ENCODE data around the gene C16orf86.

C16orf86 gene

DNA sequence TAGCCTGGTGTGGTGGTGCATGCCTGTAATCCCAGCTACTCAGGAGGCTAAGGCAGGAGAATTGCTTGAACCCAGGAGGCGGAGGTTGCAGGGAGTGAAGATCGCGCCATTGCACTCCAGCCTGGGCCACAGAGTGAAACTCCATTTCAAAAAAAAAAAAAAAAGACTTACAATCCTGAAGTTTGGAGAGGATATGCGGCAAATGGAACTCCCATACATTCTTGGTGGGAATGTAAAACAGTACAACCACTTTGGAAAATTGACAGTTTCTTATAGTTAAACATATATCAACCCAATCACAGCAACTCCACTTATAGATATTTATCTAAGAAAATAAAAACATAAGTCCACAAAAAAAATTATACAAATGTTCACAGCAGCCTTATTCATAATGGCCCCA, 40.6 kb downstream of the C16orf86 start:
- no peaks in the 10 kb centered on the region for H3K4me1 ChIP-seq (ENCODE audit: low read length)
- no peaks in the 10 kb centered on the region for H3F3A ChIP-seq (ENCODE audit: insufficient read depth, low read length)
- no peak overlapping the region for H3K9ac ChIP-seq (ENCODE audit: low read length)
- H3K36me3 ChIP-seq (replicated peaks; ENCODE audit: insufficient read depth, low read length), result no peaks in the 10 kb centered on the region; the same call in 1 of the 2 replicates
- no peak overlapping the region for H2AFZ ChIP-seq (ENCODE audit: low read length)
- H3K9me3 ChIP-seq (replicated peaks; ENCODE audit: insufficient read depth, low read length), result no peaks in the 10 kb centered on the region
- TF ChIP-seq EZH2phosphoT487 (IDR thresholded peaks at IDR 0.05; ENCODE audit: low read length) (no peak), EZH2 (optimal IDR thresholded peaks at IDR 0.05; ENCODE audit: low read depth, low read length) (no peak)
- TF ChIP-seq, protein P1, sequence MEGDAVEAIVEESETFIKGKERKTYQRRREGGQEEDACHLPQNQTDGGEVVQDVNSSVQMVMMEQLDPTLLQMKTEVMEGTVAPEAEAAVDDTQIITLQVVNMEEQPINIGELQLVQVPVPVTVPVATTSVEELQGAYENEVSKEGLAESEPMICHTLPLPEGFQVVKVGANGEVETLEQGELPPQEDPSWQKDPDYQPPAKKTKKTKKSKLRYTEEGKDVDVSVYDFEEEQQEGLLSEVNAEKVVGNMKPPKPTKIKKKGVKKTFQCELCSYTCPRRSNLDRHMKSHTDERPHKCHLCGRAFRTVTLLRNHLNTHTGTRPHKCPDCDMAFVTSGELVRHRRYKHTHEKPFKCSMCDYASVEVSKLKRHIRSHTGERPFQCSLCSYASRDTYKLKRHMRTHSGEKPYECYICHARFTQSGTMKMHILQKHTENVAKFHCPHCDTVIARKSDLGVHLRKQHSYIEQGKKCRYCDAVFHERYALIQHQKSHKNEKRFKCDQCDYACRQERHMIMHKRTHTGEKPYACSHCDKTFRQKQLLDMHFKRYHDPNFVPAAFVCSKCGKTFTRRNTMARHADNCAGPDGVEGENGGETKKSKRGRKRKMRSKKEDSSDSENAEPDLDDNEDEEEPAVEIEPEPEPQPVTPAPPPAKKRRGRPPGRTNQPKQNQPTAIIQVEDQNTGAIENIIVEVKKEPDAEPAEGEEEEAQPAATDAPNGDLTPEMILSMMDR (IDR thresholded peaks at IDR 0.05; ENCODE audit: low read length), result no peak
- peaks cover 42% of the 10 kb centered on the region for H3K79me2 ChIP-seq (ENCODE audit: low read length)
- H4K20me1 ChIP-seq (ENCODE audit: insufficient read depth, low read length), result 0 out of 2 replicates have a peak, but pooled peaks cover 2% of the 10 kb centered on the region
- no peaks in the 10 kb centered on the region for H3K9me2 ChIP-seq (replicated peaks; ENCODE audit: insufficient read depth, low read length)
- H3K4me3 ChIP-seq (ENCODE audit: low read length), result no peak overlapping the region
- H3K27ac ChIP-seq (ENCODE audit: low read length), result no peak overlapping the region
- H3K4me2 ChIP-seq (ENCODE audit: low read depth, low read length), result no peak overlapping the region
- no peak for DNase-seq
- no peaks in the 10 kb centered on the region for H3K27me3 ChIP-seq (replicated peaks; ENCODE audit: insufficient read depth, low read length)

DNA sequence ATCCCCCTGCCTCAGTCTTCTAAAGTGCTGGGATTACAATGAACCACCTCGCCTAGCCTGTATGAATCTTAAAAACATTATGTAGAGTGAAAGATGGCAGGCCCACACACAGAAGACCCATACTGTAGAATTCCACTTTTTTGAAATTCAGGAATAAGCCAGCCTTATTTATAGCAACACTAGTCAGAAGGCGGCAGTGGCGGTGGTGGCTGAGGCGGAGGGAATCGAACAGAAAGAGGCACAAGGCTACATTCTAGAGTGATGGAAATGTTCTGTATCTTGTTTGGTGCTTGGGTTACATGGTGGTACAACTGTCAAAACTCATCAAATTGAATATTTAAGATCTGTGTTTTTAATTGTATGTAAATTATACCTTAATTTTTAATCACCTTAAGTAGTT, 41.2 kb downstream of the C16orf86 start:
- H3K4me3 ChIP-seq (ENCODE audit: low read length), result no peak overlapping the region
- no peak overlapping the region for H2AFZ ChIP-seq (ENCODE audit: low read length)
- H3K27me3 ChIP-seq (replicated peaks; ENCODE audit: insufficient read depth, low read length), result no peaks in the 10 kb centered on the region
- H3K9ac ChIP-seq (ENCODE audit: low read length), result no peak overlapping the region
- TF ChIP-seq EZH2 (optimal IDR thresholded peaks at IDR 0.05; ENCODE audit: low read depth, low read length) (no peak), EZH2phosphoT487 (IDR thresholded peaks at IDR 0.05; ENCODE audit: low read length) (no peak)
- TF ChIP-seq, protein P1 (IDR thresholded peaks at IDR 0.05; ENCODE audit: low read length), result no peak
- peaks cover 42% of the 10 kb centered on the region for H3K79me2 ChIP-seq (ENCODE audit: low read length)
- H3K4me1 ChIP-seq (ENCODE audit: low read length), result no peaks in the 10 kb centered on the region
- 0 out of 2 replicates have a peak, but pooled peaks cover 2% of the 10 kb centered on the region for H4K20me1 ChIP-seq (ENCODE audit: insufficient read depth, low read length)
- H3K9me2 ChIP-seq (replicated peaks; ENCODE audit: insufficient read depth, low read length), result no peaks in the 10 kb centered on the region
- no peaks in the 10 kb centered on the region for H3F3A ChIP-seq (ENCODE audit: insufficient read depth, low read length)
- no peaks in the 10 kb centered on the region; the same call in 1 of the 2 replicates for H3K36me3 ChIP-seq (replicated peaks; ENCODE audit: insufficient read depth, low read length)
- H3K27ac ChIP-seq (ENCODE audit: low read length), result no peak overlapping the region
- H3K4me2 ChIP-seq (ENCODE audit: low read depth, low read length), result no peak overlapping the region
- DNase-seq, result no peak
- H3K9me3 ChIP-seq (replicated peaks; ENCODE audit: insufficient read depth, low read length), result no peaks in the 10 kb centered on the region

DNA sequence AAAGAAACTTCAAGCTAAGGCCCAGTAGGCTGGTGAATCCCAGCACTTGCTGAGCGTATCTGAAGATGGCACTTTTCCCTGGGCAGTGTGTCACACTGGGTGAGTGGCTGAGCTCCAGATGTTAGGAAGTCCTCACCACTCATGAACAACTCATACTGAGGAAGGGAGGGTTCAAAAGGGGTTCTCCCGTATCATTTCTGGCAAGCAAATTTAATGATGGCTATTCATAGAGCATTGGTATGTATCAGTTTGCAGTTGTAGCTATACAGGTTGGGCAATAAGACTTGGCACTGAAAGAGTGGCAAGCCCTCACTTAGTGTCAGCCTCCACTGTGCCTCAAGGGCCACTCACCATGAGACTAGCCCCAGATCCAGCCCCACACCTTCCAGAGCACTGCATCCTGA, 41.8 kb downstream of the C16orf86 start:
- H3K9me2 ChIP-seq (replicated peaks; ENCODE audit: insufficient read depth, low read length), result no peaks in the 10 kb centered on the region
- no peaks in the 10 kb centered on the region for H3K9me3 ChIP-seq (replicated peaks; ENCODE audit: insufficient read depth, low read length)
- H3F3A ChIP-seq (ENCODE audit: insufficient read depth, low read length), result no peaks in the 10 kb centered on the region
- peaks cover 47% of the 10 kb centered on the region for H3K79me2 ChIP-seq (ENCODE audit: low read length)
- no peak overlapping the region for H3K9ac ChIP-seq (ENCODE audit: low read length)
- H4K20me1 ChIP-seq (ENCODE audit: insufficient read depth, low read length), result 0 out of 2 replicates have a peak, but pooled peaks cover 2% of the 10 kb centered on the region
- H3K36me3 ChIP-seq (replicated peaks; ENCODE audit: insufficient read depth, low read length), result no peaks in the 10 kb centered on the region; the same call in 1 of the 2 replicates
- TF ChIP-seq EZH2 (optimal IDR thresholded peaks at IDR 0.05; ENCODE audit: low read depth, low read length) (no peak), EZH2phosphoT487 (IDR thresholded peaks at IDR 0.05; ENCODE audit: low read length) (no peak)
- TF ChIP-seq, protein P1 (IDR thresholded peaks at IDR 0.05; ENCODE audit: low read length), result no peak
- no peak for DNase-seq
- H2AFZ ChIP-seq (ENCODE audit: low read length), result no peak overlapping the region
- no peak overlapping the region for H3K4me2 ChIP-seq (ENCODE audit: low read depth, low read length)
- no peak overlapping the region for H3K27ac ChIP-seq (ENCODE audit: low read length)
- H3K4me1 ChIP-seq (ENCODE audit: low read length), result no peaks in the 10 kb centered on the region
- no peak overlapping the region for H3K4me3 ChIP-seq (ENCODE audit: low read length)
- no peaks in the 10 kb centered on the region for H3K27me3 ChIP-seq (replicated peaks; ENCODE audit: insufficient read depth, low read length)

Data from MM.1S (cell line).